Cardiac fibroblast (primary cell): ENCODE results near the gene PMIS2.

Experiments
- DNase-seq, 2 donors: peaks; one replicate each; pipeline versions ENCODE4 v3.0.0 to v3.0.0-alpha.2; 2010; ENCODE audit warnings: low read depth in 2 of 2
- H3K4me3 ChIP-seq, 2 donors: replicated peaks in 1 of 2; 1 replicate in 1 of 2; 2 replicates in 1 of 2; pipeline ENCODE4 v1.5.1; 2011; ENCODE audit warnings: low read depth in 2 of 2, low read length in 2 of 2, mild to moderate bottlenecking in 2 of 2, moderate library complexity in 1 of 2
- TF ChIP-seq, protein P1 (sequence below): IDR thresholded peaks from one replicate; pipeline ENCODE4 v1.5.1; 2011; ENCODE audit warnings: low read depth, mild to moderate bottlenecking, low read length, inconsistent platforms

The PMIS2 gene

DNA sequence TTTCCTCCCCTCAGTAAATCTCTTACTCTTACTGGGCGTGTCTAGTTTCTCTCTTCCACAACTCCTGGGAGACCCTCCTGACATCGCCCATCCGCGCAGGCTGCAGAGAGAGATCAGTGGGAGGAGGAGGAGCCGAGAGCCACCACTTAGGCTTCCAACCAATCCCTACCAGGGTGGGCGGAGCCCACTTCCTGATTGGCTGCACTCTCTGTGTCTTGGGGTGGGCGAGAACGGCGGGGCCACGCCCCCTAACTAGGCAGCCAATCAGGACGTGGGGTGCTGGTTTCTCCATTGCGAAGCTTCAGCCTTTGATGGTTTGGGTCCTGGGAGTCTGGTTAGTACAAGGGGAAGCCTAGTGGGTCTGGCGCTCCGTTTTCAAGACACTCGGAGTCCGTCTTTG, at the start of gene PMIS2:
PMIS2 (plus strand) TSS at position 326 of the 400 bp plus-strand sequence. CDS start 87 bp downstream, outside the sequence.
- TF ChIP-seq, protein P1, sequence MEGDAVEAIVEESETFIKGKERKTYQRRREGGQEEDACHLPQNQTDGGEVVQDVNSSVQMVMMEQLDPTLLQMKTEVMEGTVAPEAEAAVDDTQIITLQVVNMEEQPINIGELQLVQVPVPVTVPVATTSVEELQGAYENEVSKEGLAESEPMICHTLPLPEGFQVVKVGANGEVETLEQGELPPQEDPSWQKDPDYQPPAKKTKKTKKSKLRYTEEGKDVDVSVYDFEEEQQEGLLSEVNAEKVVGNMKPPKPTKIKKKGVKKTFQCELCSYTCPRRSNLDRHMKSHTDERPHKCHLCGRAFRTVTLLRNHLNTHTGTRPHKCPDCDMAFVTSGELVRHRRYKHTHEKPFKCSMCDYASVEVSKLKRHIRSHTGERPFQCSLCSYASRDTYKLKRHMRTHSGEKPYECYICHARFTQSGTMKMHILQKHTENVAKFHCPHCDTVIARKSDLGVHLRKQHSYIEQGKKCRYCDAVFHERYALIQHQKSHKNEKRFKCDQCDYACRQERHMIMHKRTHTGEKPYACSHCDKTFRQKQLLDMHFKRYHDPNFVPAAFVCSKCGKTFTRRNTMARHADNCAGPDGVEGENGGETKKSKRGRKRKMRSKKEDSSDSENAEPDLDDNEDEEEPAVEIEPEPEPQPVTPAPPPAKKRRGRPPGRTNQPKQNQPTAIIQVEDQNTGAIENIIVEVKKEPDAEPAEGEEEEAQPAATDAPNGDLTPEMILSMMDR, result no peak
- peak in 1 of 2 donors; percentile 12 for DNase-seq
- H3K4me3 ChIP-seq, result no peak within 1 kb of the TSS

GRCh38 chr19:35539314-35539713, 46.7 kb upstream of the PMIS2 start:
- no peak for DNase-seq
- H3K4me3 ChIP-seq, result no peak overlapping the region
- TF ChIP-seq, protein P1, result no peak

- DNase-seq, result no peak
- TF ChIP-seq, protein P1, result no peak
- H3K4me3 ChIP-seq, result no peak overlapping the region
Measured at GRCh38 chr19:35539850-35540249, 46.1 kb upstream of the PMIS2 start.

DNA sequence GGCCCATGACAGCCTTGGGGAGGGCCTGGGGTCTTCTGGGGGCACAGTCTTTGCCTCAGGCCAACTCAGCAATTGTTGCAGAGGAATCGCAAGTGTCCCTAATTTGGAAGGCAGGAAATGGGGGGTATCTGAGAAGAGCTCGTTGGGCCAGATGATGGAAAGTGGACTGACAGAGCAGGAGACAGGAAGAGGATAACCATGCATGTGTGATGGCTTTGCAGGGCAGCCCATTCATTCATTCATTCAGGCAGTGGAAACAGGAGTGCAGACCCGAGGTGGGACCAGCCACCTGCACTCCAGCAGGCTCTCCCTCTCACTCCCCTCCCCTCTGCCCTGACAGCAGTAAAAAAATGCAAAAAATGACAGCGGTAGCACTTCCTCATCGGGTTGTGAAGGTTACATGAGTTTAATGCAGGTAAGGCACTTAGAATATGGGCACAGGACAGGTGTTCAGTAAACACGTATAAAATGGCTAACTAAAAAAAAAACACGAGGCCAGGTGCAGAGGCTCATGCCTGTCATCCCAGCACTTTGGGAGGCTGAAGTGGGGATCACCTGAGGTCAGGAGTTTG, 45.5 kb upstream of the PMIS2 start:
- no peak for DNase-seq
- TF ChIP-seq, protein P1, result no peak
- H3K4me3 ChIP-seq, result no peak overlapping the region

DNA sequence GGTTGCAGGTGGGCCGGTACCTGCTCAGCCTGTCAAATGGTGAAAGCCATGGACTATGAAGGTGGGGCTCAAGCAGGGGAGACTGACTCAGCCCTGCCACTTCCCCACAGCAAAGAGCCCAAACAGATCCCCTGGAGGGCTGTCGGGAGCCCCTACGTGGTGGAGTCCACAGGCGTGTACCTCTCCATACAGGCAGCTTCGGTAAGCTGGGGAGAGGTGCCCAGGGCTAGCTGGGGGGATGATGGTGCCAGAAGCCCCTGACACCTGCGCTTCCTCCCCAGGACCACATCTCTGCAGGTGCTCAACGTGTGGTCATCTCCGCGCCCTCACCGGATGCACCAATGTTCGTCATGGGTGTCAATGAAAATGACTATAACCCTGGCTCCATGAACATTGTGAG, 43.8 kb upstream of the PMIS2 start:
- TF ChIP-seq, protein P1, result no peak
- no peak for DNase-seq
- no peak overlapping the region for H3K4me3 ChIP-seq

DNA sequence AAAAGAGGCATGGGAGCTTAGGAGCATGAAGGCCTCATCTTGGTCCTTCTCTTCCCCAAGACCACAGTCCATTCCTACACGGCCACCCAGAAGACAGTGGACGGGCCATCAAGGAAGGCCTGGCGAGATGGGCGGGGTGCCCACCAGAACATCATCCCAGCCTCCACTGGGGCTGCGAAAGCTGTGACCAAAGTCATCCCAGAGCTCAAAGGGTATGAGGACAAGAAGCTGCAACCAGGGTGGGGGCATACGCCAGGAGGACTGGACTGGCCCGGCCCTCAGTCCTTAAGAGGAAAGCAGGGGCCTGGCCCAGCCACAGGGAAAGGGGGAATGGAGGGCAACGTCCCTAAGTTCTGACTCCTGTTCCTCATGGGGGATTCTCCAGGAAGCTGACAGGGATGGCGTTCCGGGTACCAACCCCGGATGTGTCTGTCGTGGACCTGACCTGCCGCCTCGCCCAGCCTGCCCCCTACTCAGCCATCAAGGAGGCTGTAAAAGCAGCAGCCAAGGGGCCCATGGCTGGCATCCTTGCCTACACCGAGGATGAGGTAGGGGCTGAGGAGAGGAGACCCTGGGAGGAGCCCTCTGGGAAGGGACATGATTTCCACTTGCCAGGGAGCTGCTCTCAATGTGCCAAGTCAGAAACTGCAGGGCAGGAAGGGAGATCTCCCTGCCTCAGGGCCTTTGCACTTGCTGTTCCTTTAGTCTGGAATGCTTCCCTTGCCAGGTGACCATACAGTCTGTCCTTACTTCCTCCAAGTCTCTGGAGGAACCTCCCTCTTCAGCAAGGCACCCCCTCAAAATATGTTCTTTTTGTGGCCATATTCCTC, 42.5 kb upstream of the PMIS2 start:
- no peak overlapping the region for H3K4me3 ChIP-seq
- TF ChIP-seq, protein P1, result no peak
- DNase-seq, result no peak
